Measurements from ENCODE around the gene MRPL39.

DNA sequence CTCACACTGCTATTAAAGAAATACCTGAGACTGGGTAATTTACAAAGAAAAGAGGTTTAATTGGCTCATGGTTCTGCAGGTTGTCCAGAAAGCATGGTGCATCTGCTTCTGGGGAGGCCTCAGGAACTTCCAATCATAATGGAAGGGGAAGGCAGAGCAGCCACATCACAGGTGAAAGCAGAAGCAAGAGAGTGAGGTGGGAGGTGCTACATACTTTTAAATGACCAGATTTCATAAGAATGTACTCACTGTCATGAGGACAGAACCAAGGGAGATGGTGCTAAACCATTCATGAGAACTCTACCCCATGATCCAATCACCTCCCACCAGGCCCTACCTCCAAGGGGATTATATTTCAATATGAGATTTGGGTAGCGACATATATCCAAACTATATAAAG, 55.7 kb downstream of the MRPL39 start:
- no peak for TF ChIP-seq EP300 (IDR thresholded peaks at IDR 0.05)
- TF ChIP-seq, protein P1, sequence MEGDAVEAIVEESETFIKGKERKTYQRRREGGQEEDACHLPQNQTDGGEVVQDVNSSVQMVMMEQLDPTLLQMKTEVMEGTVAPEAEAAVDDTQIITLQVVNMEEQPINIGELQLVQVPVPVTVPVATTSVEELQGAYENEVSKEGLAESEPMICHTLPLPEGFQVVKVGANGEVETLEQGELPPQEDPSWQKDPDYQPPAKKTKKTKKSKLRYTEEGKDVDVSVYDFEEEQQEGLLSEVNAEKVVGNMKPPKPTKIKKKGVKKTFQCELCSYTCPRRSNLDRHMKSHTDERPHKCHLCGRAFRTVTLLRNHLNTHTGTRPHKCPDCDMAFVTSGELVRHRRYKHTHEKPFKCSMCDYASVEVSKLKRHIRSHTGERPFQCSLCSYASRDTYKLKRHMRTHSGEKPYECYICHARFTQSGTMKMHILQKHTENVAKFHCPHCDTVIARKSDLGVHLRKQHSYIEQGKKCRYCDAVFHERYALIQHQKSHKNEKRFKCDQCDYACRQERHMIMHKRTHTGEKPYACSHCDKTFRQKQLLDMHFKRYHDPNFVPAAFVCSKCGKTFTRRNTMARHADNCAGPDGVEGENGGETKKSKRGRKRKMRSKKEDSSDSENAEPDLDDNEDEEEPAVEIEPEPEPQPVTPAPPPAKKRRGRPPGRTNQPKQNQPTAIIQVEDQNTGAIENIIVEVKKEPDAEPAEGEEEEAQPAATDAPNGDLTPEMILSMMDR (IDR thresholded peaks at IDR 0.05), result no peak

Data from sigmoid colon (tissue), 4 donors.